Endothelial cell of umbilical vein (primary cell): ENCODE measurements around the gene CCDC167.

Experiments
- CTCF ChIP-seq, 2 donors: IDR thresholded peaks; 1 replicate in 1 of 2; 2 replicates in 1 of 2; pipeline ENCODE4 v1.5.1; 2011; ENCODE audit warnings: low read length in 2 of 2, mild to moderate bottlenecking in 2 of 2, moderate library complexity in 2 of 2, control low read depth in 1 of 2, inconsistent platforms in 1 of 2, low read depth in 1 of 2; ENCODE audit not compliant: insufficient read depth in 1 of 2; ENCODE audit errors: extremely low read depth in 1 of 2
- EZH2 ChIP-seq: IDR thresholded peaks from 2 replicates; pipeline ENCODE4 v1.6.1; 2012; ENCODE audit warnings: borderline replicate concordance, low read depth, mild to moderate bottlenecking, moderate library complexity, low read length, inconsistent platforms; ENCODE audit not compliant: severe bottlenecking
- GATA2 ChIP-seq: IDR thresholded peaks from 2 replicates; pipeline ENCODE4 v1.7.0; 2011; ENCODE audit warnings: low read depth, mild to moderate bottlenecking, moderate library complexity, mixed read lengths, low read length; ENCODE audit not compliant: insufficient read length, insufficient read depth
- MAX ChIP-seq: IDR thresholded peaks from 2 replicates; pipeline ENCODE4 v1.6.1; 2011; ENCODE audit not compliant: insufficient read depth, insufficient read length
- MYC ChIP-seq: IDR thresholded peaks from one replicate; pipeline ENCODE4 v1.6.1; 2011; ENCODE audit warnings: mild to moderate bottlenecking, low read depth, low read length
- POLR2A ChIP-seq: IDR thresholded peaks from 2 replicates; pipeline ENCODE4 v1.6.1; 2012; ENCODE audit warnings: low read depth, mild to moderate bottlenecking, control low read depth, low read length
- POLR2AphosphoS5 ChIP-seq: IDR thresholded peaks from 2 replicates; pipeline ENCODE4 v1.6.1; 2012; ENCODE audit warnings: low read depth, mild to moderate bottlenecking, control low read depth, low read length, moderate library complexity; ENCODE audit not compliant: insufficient read depth

- TF ChIP-seq CTCF (IDR thresholded peaks at IDR 0.05; ENCODE audit: extremely low read depth in 1 of 2, insufficient read depth in 1 of 2, low read depth in 1 of 2, low read length in 2 of 2) (no peak), POLR2AphosphoS5 (no peak), MYC (no peak), MAX (no peak), EZH2 (no peak), POLR2A (no peak), GATA2 (no peak)
Measured at GRCh38 chr6:37482606-37483251, 17.0 kb downstream of the CCDC167 start.
